ENCODE data around the gene LYRM2.

LYRM2 gene

GRCh38 chr6:89559487-89559886 is 79.1 kb downstream of the LYRM2 start:
- DNase-seq (ENCODE audit: low spot score) (no peak), FAIRE-seq (no peak)

- FAIRE-seq (no peak), DNase-seq (ENCODE audit: low spot score) (no peak)
These were observed 82.7 kb downstream of the LYRM2 start for GRCh38 chr6:89555806-89556205.

- no peak for FAIRE-seq
These were observed 83.5 kb downstream of the LYRM2 start for GRCh38 chr6:89555031-89555430.

GRCh38 chr6:89554106-89554505 is 84.4 kb downstream of the LYRM2 start:
- DNase-seq (ENCODE audit: low spot score) (no peak), FAIRE-seq (no peak)

More at GRCh38 chr6:89555031-89555430, 83.5 kb downstream of the LYRM2 start:
- no peak for DNase-seq (ENCODE audit: low spot score)

GRCh38 chr6:89553431-89553830 is 85.1 kb downstream of the LYRM2 start:
- FAIRE-seq (no peak), DNase-seq (ENCODE audit: low spot score) (no peak)

- FAIRE-seq = no peak
- DNase-seq (ENCODE audit: low spot score) = no peak
These were observed 91.3 kb downstream of the LYRM2 start for GRCh38 chr6:89547281-89547680.

- DNase-seq (ENCODE audit: low spot score) (no peak), FAIRE-seq (no peak)
These were observed 95.7 kb downstream of the LYRM2 start for GRCh38 chr6:89542866-89543265.

- FAIRE-seq (no peak), DNase-seq (ENCODE audit: low spot score) (no peak)
These were observed 96.3 kb downstream of the LYRM2 start for GRCh38 chr6:89542081-89542857.

- DNase-seq (ENCODE audit: low spot score) = no peak
- no peak for FAIRE-seq
These were observed 98.8 kb downstream of the LYRM2 start for GRCh38 chr6:89539779-89540178.

GRCh38 chr6:89536231-89536630 is 102.3 kb downstream of the LYRM2 start:
- FAIRE-seq (no peak), DNase-seq (ENCODE audit: low spot score) (no peak)

- DNase-seq (ENCODE audit: low spot score) (no peak), FAIRE-seq (no peak)
These were observed 107.6 kb downstream of the LYRM2 start for GRCh38 chr6:89530982-89531381.

GRCh38 chr6:89528866-89529265 is 109.7 kb downstream of the LYRM2 start:
- DNase-seq (ENCODE audit: low spot score) = no peak
- no peak for FAIRE-seq

- DNase-seq (ENCODE audit: low spot score) = no peak
- FAIRE-seq = no peak
These were observed 110.9 kb downstream of the LYRM2 start for GRCh38 chr6:89527634-89528033.

GRCh38 chr6:89526563-89526869 is 112.0 kb downstream of the LYRM2 start:
- DNase-seq (ENCODE audit: low spot score) (no peak), FAIRE-seq (no peak)

- FAIRE-seq = no peak
- DNase-seq (ENCODE audit: low spot score) = no peak
These were observed 112.6 kb downstream of the LYRM2 start for GRCh38 chr6:89525786-89526562.

GRCh38 chr6:89522778-89523177 is 115.8 kb downstream of the LYRM2 start:
- no peak for DNase-seq (ENCODE audit: low spot score)
- no peak for FAIRE-seq

GRCh38 chr6:89520736-89521135 is 117.8 kb downstream of the LYRM2 start:
- FAIRE-seq = no peak

GRCh38 chr6:89518352-89519055 is 120.0 kb downstream of the LYRM2 start:
- FAIRE-seq (no peak), DNase-seq (ENCODE audit: low spot score) (no peak)

More at GRCh38 chr6:89520736-89521135, 117.8 kb downstream of the LYRM2 start:
- DNase-seq (ENCODE audit: low spot score) = no peak

Data from RCC 7860 (cell line).